HG03354 (cell line): ENCODE measurements around the gene TCF12.

Experiments used
- ATAC-seq: cut with Tn5 transposase; IDR thresholded peaks from one replicate; pipeline ENCODE4 v1.9.1; 2021; ENCODE audit warnings: mild to moderate bottlenecking; ENCODE audit not compliant: unreplicated experiment, poor library complexity, severe bottlenecking

Gene TCF12

GRCh38 chr15:57333487-57333886 is 415.0 kb downstream of the TCF12 start:
- ATAC-seq: no peak

- no peak for ATAC-seq
Measured at GRCh38 chr15:57334257-57334656, 415.8 kb downstream of the TCF12 start.

- ATAC-seq: no peak
Measured at GRCh38 chr15:57335293-57335715, 416.9 kb downstream of the TCF12 start.

- no peak for ATAC-seq
Measured at GRCh38 chr15:57335719-57336118, 417.3 kb downstream of the TCF12 start.

- no peak for ATAC-seq
Measured at GRCh38 chr15:57337868-57338411, 419.5 kb downstream of the TCF12 start.

- ATAC-seq: no peak
Measured at GRCh38 chr15:57339321-57339720, 420.9 kb downstream of the TCF12 start.
